ENCODE measurements around the gene KCNK18. TPM values are rescaled to one million over a fixed set of nuclear protein-coding genes. Genes with fewer than 3 reads are reported as not detected.

KCNK18 gene
- total RNA-seq, 4 donors from 2014 or later: not detected

DNA sequence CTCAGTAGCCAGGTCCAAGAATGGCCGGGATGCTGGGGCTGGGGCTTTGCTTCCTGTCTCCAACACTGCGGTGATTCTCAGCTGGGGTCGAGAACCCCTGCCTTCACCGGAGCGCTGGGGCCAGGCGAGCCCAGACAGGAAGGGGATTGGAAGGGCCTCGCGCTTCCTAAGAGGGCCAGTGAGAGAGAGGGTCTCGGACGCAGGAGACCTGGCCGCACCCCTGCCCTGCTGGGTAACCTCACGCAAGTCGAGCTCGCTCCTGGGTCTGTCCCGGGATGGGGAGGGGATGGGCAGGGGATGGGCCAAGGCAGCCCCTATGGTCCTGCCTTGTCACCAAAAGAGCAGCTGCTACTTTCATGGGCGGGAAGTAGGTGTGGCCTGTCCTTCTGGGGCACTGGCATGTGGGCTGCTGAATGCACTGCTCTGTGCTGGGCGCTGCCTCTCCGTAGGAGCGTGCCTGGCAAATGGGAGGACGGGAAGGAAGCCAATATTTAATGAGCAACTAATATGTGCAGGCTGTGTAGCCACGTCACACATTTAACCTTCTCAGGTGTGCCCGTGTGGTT lies 20.0 kb downstream of the KCNK18 start:
- DNase-seq (ENCODE audit: low spot score in 2 of 2): no peak
- WGBS, 2 donors: 6 to 7% methylated on average over 10 to 19 of the region's 22 CpGs
- TF ChIP-seq, protein P1, sequence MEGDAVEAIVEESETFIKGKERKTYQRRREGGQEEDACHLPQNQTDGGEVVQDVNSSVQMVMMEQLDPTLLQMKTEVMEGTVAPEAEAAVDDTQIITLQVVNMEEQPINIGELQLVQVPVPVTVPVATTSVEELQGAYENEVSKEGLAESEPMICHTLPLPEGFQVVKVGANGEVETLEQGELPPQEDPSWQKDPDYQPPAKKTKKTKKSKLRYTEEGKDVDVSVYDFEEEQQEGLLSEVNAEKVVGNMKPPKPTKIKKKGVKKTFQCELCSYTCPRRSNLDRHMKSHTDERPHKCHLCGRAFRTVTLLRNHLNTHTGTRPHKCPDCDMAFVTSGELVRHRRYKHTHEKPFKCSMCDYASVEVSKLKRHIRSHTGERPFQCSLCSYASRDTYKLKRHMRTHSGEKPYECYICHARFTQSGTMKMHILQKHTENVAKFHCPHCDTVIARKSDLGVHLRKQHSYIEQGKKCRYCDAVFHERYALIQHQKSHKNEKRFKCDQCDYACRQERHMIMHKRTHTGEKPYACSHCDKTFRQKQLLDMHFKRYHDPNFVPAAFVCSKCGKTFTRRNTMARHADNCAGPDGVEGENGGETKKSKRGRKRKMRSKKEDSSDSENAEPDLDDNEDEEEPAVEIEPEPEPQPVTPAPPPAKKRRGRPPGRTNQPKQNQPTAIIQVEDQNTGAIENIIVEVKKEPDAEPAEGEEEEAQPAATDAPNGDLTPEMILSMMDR (IDR thresholded peaks at IDR 0.05): no peak
- no peak for TF ChIP-seq POLR2A (IDR thresholded peaks at IDR 0.05)
- intact Hi-C loops (cut with DNase I; ENCODE audit: low total_unique reads): no loop called here
- H3K4me3 ChIP-seq (ENCODE audit: low read depth, poor library complexity, severe bottlenecking): no peak overlapping the region

DNA sequence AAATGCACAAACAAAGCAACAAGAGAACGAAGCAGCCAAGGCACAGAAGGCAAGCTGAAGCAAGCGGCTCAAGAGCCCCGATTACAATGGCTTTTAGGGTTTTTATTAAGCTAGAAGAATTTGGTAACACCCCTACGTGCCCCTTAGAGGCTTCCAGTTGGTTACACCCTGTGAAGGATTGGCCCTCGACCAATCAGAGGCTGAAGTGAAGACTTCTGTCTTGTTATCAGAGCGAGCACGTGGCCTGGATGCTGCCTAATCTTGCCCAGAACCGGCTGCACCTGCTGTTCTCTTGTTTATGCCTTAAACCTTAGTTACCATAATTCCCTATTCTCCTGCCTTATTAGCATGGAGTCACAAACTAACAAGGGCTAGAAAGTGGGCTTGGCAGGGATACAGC lies 21.4 kb downstream of the KCNK18 start:
- 53 to 60% methylated on average over 8 of the region's 8 CpGs for WGBS, 2 donors
- intact Hi-C loops (cut with DNase I; ENCODE audit: low total_unique reads): no loop called here
- DNase-seq (ENCODE audit: low spot score in 2 of 2): no peak

DNA sequence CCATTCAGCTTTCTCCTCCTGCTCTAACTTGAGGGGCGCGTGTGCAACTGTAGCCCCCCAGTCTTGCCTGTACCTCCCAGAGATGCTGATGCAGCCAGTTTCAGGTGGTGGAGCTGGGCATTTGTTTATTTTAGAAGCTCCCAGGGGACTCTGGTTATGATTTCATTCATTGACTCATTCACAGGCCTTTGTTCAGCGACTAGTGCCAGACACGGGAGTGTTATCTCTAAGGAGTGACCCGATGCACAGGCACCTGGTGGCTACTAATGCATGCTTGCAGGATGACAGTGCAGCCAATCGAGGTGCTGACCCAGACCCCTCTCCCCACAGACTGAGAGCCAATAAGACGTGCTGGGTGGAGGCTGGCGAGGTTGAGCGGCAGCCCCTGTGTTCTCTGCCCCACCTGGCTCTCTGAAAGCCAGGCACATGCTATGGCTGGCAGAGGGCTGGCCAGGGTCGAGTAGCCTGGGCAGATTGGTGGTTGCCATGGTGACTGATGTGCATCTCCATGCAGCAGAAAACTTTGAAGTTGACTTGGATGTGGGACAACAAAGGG lies 23.9 kb downstream of the KCNK18 start:
- DNase-seq (ENCODE audit: low spot score in 2 of 2): no peak
- TF ChIP-seq, protein P1 (IDR thresholded peaks at IDR 0.05): no peak
- TF ChIP-seq POLR2A (IDR thresholded peaks at IDR 0.05): no peak
- 62 to 67% methylated on average over 10 of the region's 10 CpGs for WGBS, 2 donors
- intact Hi-C loops (cut with DNase I; ENCODE audit: low total_unique reads): loop anchor here (10.0 kb wide), 1 partner anchor 94 kb away; no protein-coding TSS in a partner anchor
- no peak overlapping the region for H3K4me3 ChIP-seq (ENCODE audit: low read depth, poor library complexity, severe bottlenecking)

More for the DNA sequence above, 21.4 kb downstream of the KCNK18 start:
- H3K4me3 ChIP-seq (ENCODE audit: low read depth, poor library complexity, severe bottlenecking): no peak overlapping the region
- no peak for TF ChIP-seq POLR2A (IDR thresholded peaks at IDR 0.05)
- TF ChIP-seq, protein P1 (IDR thresholded peaks at IDR 0.05): no peak

DNA sequence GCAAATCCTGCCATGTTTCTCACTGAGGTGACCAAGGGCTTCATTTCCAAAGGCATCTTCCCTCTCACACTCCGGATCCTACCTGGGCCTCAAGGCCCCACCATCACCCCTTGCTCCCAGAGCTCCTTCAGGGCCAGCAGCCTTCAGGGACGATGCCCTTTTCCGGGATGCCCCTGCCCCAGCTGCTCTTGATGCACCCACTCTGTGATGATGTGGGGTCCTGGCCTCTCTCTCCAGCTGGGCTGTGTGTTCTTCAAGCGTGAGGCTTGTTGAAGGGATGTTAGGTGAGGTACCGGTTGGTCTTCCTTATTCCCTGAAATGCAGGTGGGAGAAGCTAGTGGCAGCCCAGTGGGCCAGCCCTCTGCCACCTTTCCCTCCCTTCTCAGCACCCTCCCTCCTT lies 25.3 kb downstream of the KCNK18 start:
- WGBS, 2 donors: 95% methylated on average over 5 of the region's 5 CpGs
- intact Hi-C loops (cut with DNase I; ENCODE audit: low total_unique reads): loop anchor here (10.0 kb wide), 1 partner anchor 92 kb away; no protein-coding TSS in a partner anchor
- no peak for TF ChIP-seq POLR2A (IDR thresholded peaks at IDR 0.05)
- TF ChIP-seq, protein P1 (IDR thresholded peaks at IDR 0.05): no peak
- no peak for DNase-seq (ENCODE audit: low spot score in 2 of 2)
- no peak overlapping the region for H3K4me3 ChIP-seq (ENCODE audit: low read depth, poor library complexity, severe bottlenecking)

DNA sequence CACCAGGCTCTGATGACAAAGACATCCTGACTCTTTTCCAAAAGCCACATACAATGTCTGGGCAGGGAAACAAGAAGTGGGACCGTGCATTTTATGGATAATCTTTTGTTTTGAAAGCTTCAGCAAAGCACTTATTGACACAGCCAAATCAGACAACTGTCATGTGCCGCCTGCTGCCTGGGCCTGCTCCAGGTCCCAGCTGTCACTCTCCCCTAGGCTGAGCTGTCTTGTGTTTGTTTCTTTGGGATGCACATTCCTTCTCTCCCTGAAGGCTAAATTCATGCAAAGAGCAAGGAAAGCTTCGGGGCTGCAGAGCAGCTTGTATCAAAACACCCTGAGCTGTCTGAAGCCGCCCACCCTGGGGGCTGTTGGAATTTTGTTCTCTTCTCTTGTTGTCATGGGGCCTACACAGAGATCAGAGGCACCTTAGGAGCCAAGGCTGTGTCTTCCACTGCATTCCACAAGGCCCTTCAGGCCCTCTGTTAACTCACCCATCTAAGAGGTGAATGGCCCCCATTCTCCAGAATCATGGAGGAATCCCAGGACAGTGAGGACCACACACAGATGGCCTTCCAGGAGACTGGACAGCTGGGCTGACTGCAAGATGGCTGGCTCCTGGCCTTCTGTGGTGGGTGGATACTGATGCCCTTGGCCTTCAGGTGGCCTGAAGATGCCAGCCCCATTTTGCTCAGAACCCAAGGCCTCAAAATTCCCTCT lies 25.8 kb downstream of the KCNK18 start:
- DNase-seq (ENCODE audit: low spot score in 2 of 2): no peak
- WGBS, 2 donors: 71 to 77% methylated on average over 4 of the region's 4 CpGs
- TF ChIP-seq, protein P1 (IDR thresholded peaks at IDR 0.05): no peak
- TF ChIP-seq POLR2A (IDR thresholded peaks at IDR 0.05): no peak
- H3K4me3 ChIP-seq (ENCODE audit: low read depth, poor library complexity, severe bottlenecking): no peak overlapping the region
- intact Hi-C loops (cut with DNase I; ENCODE audit: low total_unique reads): loop anchor here (10.0 kb wide), 1 partner anchor 92 kb away; no protein-coding TSS in a partner anchor
